K562 (cell line): ENCODE results near the gene SOCS7. TPM values are rescaled to one million over a fixed set of nuclear protein-coding genes. Genes with fewer than 3 reads are reported as not detected.

Experiments
- ATAC-seq: fragments of 200-7000 bp; cut with Tn5 transposase; 3 replicates; pipeline ENCODE4 v1.9.1; 2020; ENCODE audit warnings: moderate library complexity
- BruUV-seq: library from RNA; stranded (reverse); fragments of 400-500 nt; replicated peaks from 2 replicates; lab custom pipeline; 2021; lab: Mats Ljungman, UMichigan
- CTCF ChIA-PET: fragments of 300-600 bp; formaldehyde crosslinking; extraction: SDS; loops from one replicate; lab custom pipeline; 2021; ENCODE audit warnings: low intra/inter-chr PET ratio; lab: Yijun Ruan, JAX
- POLR2A ChIA-PET: fragments of 300-600, 350-650 bp; sonication (Branson Sonifier 250); formaldehyde crosslinking; extraction: SDS; loops from one replicate; lab custom pipeline; 2021; ENCODE audit warnings: antibody characterized with exemption, inconsistent platforms; lab: Yijun Ruan, JAX
- DNase-seq, 4 experiments: peaks; one replicate each; pipeline versions ENCODE4 v3.0.0 to v3.0.0-alpha.2; 2011 to 2018; ENCODE audit warnings: low spot score in 3 of 4, mixed read lengths in 3 of 4; ENCODE audit errors: extremely low read depth in 1 of 4
- FAIRE-seq: peaks from 2 replicates; lab custom pipeline; 2011; peaks lifted over from hg19 to GRCh38; lab: Jason Lieb, UNC
- H2AFZ ChIP-seq: 2 replicates; pipeline ENCODE4 v1.6.0; 2011; ENCODE audit warnings: low read depth, low read length, control low read depth, inconsistent platforms
- H3K27ac ChIP-seq: fragments of 200-600 bp; 3 replicates; pipeline ENCODE4 v1.8.0; 2011; ENCODE audit warnings: low read depth, mild to moderate bottlenecking, control low read depth, inconsistent platforms, low read length, moderate library complexity, mixed read lengths; ENCODE audit errors: extremely low read depth
- H3K27me3 ChIP-seq, 2 experiments: fragments of 300-600 bp in 1 of 2; 2 replicates in 1 of 2; 3 replicates in 1 of 2; pipeline versions ENCODE4 v1.6.0 to v1.8.0; 2011; ENCODE audit warnings: inconsistent platforms in 2 of 2, low read length in 2 of 2, mild to moderate bottlenecking in 1 of 2, mixed read lengths in 1 of 2, moderate library complexity in 1 of 2; ENCODE audit not compliant: control insufficient read depth in 2 of 2, insufficient read depth in 2 of 2
- H3K36me3 ChIP-seq: fragments of 300-600 bp; 3 replicates; pipeline ENCODE4 v1.8.0; 2011; ENCODE audit warnings: mild to moderate bottlenecking, low read length, inconsistent platforms; ENCODE audit not compliant: control insufficient read depth, insufficient read depth
- H3K4me1 ChIP-seq, 2 experiments: fragments of 200-600 bp in 1 of 2; replicated peaks in 1 of 2; 2 replicates in 1 of 2; 3 replicates in 1 of 2; pipeline versions ENCODE4 v1.5.1 to v1.8.0; 2011; ENCODE audit warnings: inconsistent platforms in 2 of 2, low read length in 2 of 2, mild to moderate bottlenecking in 1 of 2, mixed read lengths in 1 of 2, moderate library complexity in 1 of 2; ENCODE audit not compliant: control insufficient read depth in 2 of 2, insufficient read depth in 2 of 2
- H3K4me2 ChIP-seq: 2 replicates; pipeline ENCODE4 v1.6.1; 2011; ENCODE audit warnings: low read length, control low read depth, inconsistent platforms, mixed read lengths; ENCODE audit not compliant: insufficient read depth
- H3K4me3 ChIP-seq: fragments of 200-600 bp; sonication (generic), shearing (Covaris generic); 2 replicates; pipeline ENCODE4 v1.5.1; 2016; ENCODE audit warnings: control low read depth, inconsistent platforms
- H3K79me2 ChIP-seq: fragments of 200-600 bp; 3 replicates; pipeline ENCODE4 v1.8.0; 2011; ENCODE audit warnings: low read length, inconsistent platforms; ENCODE audit not compliant: control insufficient read depth, insufficient read depth
- H3K9ac ChIP-seq, 2 experiments: 2 replicates each; pipeline versions ENCODE4 v1.6.0 to v1.6.1; 2011; ENCODE audit warnings: low read depth in 2 of 2, low read length in 2 of 2, control low read depth in 1 of 2, inconsistent platforms in 1 of 2, mild to moderate bottlenecking in 1 of 2, mixed read lengths in 1 of 2; ENCODE audit not compliant: insufficient read depth in 1 of 2
- H3K9me1 ChIP-seq: one replicate; pipeline ENCODE4 v1.6.0; 2011; ENCODE audit warnings: inconsistent platforms, mild to moderate bottlenecking, low read length, moderate library complexity; ENCODE audit not compliant: control insufficient read depth, insufficient read depth
- H3K9me3 ChIP-seq: replicated peaks from 2 replicates; pipeline ENCODE4 v1.5.1; 2011; ENCODE audit warnings: low read depth, low read length, inconsistent platforms; ENCODE audit not compliant: control insufficient read depth, insufficient read depth
- H4K20me1 ChIP-seq: replicated peaks from 2 replicates; pipeline ENCODE4 v1.6.1; 2011; ENCODE audit warnings: low read length, inconsistent platforms, mixed read lengths; ENCODE audit not compliant: control insufficient read depth, insufficient read depth
- ARID2 ChIP-seq: fragments of 450-650 bp; IDR thresholded peaks from 2 replicates; pipeline ENCODE4 v1.6.1; 2017; ENCODE audit warnings: antibody characterized with exemption, mild to moderate bottlenecking
- CBX8 ChIP-seq: fragments of 200-600 bp; sonication (generic); IDR thresholded peaks from 2 replicates; pipeline ENCODE4 v1.6.1; 2012; ENCODE audit warnings: borderline replicate concordance, mixed run types, low read depth, mild to moderate bottlenecking, moderate library complexity, mixed read lengths, low read length, control low read depth, inconsistent platforms; ENCODE audit not compliant: poor library complexity, severe bottlenecking; ENCODE audit errors: extremely low read depth
- CEBPG ChIP-seq, 3 experiments: fragments of 200-800 bp in 1 of 3; sonication (Bioruptor generic) in 1 of 3; sonication (generic) in 1 of 3; formaldehyde crosslinking in 1 of 3; IDR thresholded peaks in 2 of 3; conservative IDR thresholded peaks in 1 of 3; 2 replicates each; pipeline versions ENCODE4 v1.6.1 to v1.8.0; 2016 to 2022; ENCODE audit warnings: missing compliant biosample characterization in 2 of 3, missing genetic modification characterization in 2 of 3, mild to moderate bottlenecking in 1 of 3, missing genetic modification reagents in 1 of 3
- CTCF ChIP-seq, 3 experiments: IDR thresholded peaks in 2 of 3; conservative IDR thresholded peaks in 1 of 3; 2 replicates each; pipeline ENCODE4 v1.5.1; 2011 to 2012; ENCODE audit warnings: low read length in 3 of 3, mild to moderate bottlenecking in 3 of 3, control low read depth in 2 of 3, improper control_type of control experiment in 1 of 3, inconsistent platforms in 1 of 3, low read depth in 1 of 3, mixed read lengths in 1 of 3, moderate library complexity in 1 of 3; ENCODE audit not compliant: insufficient read depth in 2 of 3
- ESRRA ChIP-seq: fragments of 450-650 bp; IDR thresholded peaks from 2 replicates; pipeline ENCODE4 v1.6.1; 2014; ENCODE audit warnings: low read depth, mild to moderate bottlenecking, moderate library complexity, borderline replicate concordance
- ETV6 ChIP-seq, 3 experiments: fragments of 150-350 bp in 1 of 3; sonication (generic) in 1 of 3; formaldehyde crosslinking in 1 of 3; IDR thresholded peaks; 2 replicates each; pipeline versions ENCODE4 v1.6.1 to v1.8.0; 2014 to 2022; ENCODE audit warnings: borderline replicate concordance in 2 of 3, low read depth in 2 of 3, antibody characterized with exemption in 1 of 3, low read length in 1 of 3, mild to moderate bottlenecking in 1 of 3, missing genetic modification reagents in 1 of 3
- GTF2B ChIP-seq: IDR thresholded peaks from 2 replicates; pipeline ENCODE4 v1.6.1; 2011; ENCODE audit not compliant: insufficient read length; ENCODE audit errors: extremely low read depth
- HCFC1 ChIP-seq: IDR thresholded peaks from 2 replicates; pipeline ENCODE4 v1.6.1; 2012; ENCODE audit warnings: low read depth, low read length, improper control_type of control experiment
- HDGF ChIP-seq: fragments of 450-650 bp; IDR thresholded peaks from 2 replicates; pipeline ENCODE4 v1.6.1; 2016
- RAD21 ChIP-seq, 2 experiments: fragments of 250-450 bp in 1 of 2; fragments of 450-650 bp in 1 of 2; sonication (Bioruptor Pico) in 1 of 2; formaldehyde crosslinking in 1 of 2; IDR thresholded peaks in 1 of 2; conservative IDR thresholded peaks in 1 of 2; 2 replicates each; pipeline versions ENCODE4 v1.4.0 to v1.8.0; 2020 to 2022; ENCODE audit warnings: mild to moderate bottlenecking in 2 of 2, moderate library complexity in 1 of 2
- TCF15 ChIP-seq: fragments of 250-450 bp; sonication (Bioruptor Pico); IDR thresholded peaks from 2 replicates; pipeline ENCODE4 v1.8.0; 2022; ENCODE audit warnings: moderate library complexity, mild to moderate bottlenecking, inconsistent platforms
- XRCC5 ChIP-seq: fragments of 200-400 bp; formaldehyde crosslinking; IDR thresholded peaks from 2 replicates; pipeline ENCODE4 v1.6.1; 2017; ENCODE audit warnings: low read depth, mild to moderate bottlenecking, low read length
- ZNF3 ChIP-seq: fragments of 250-450 bp; sonication (Bioruptor Pico); IDR thresholded peaks from 2 replicates; pipeline ENCODE4 v1.5.0; 2021; ENCODE audit warnings: mild to moderate bottlenecking, moderate library complexity
- WGBS: fragments of 100-300 bp; shearing (Covaris generic); methylation state at CpG from one replicate; pipeline ENCODE4 v1.1.6; 2016; ENCODE audit warnings: low coverage, mixed read lengths; ENCODE audit not compliant: insufficient coverage; ENCODE audit errors: missing lambda C conversion rate; 5-methylcytosine and 5-hydroxymethylcytosine counted together
- in situ Hi-C: fragments of 300-500 bp; cut with MboI; formaldehyde crosslinking; loops from 4 replicates; pipeline ENCODE4 v1.15.0; 2018; ENCODE audit warnings: inconsistent platforms, mixed read lengths
- intact Hi-C: fragments of 100-400 bp; cut with micrococcal nuclease; formaldehyde crosslinking; loops from 2 replicates; pipeline ENCODE4 v1.14.2; 2022
- polyA plus RNA-seq, 8 experiments: library from polyadenylated mRNA; depleted of rRNA in 4 of 8; stranded (reverse) in 5 of 8; unstranded in 3 of 8; fragments of >200 nt; fragmentation: Nextera tagmentation in 2 of 8; fragmentation: Illumina TruSeq in 1 of 8; extraction: Ambion mirVana in 2 of 8; extraction: Trizol in 1 of 8; gene quantifications; 2 replicates each; pipeline versions ENCODE4 v1.2.1 to v1.2.3, GENCODE V29; 2011 to 2014; ENCODE audit warnings: inconsistent platforms in 1 of 8, missing spikeins in 1 of 8
- total RNA-seq, 7 experiments: library from RNA; depleted of rRNA in 6 of 7; stranded (reverse); fragments of >200 nt in 6 of 7; fragmentation: Illumina TruSeq in 2 of 7; extraction: Trizol in 2 of 7; gene quantifications; 2 replicates each; pipeline versions ENCODE4 v1.2.1 to v1.2.3, GENCODE V29; 2011 to 2021; ENCODE audit warnings: low replicate concordance in 1 of 7
- TF ChIP-seq, protein P1 (sequence below): fragments of 450-650 bp; IDR thresholded peaks from 2 replicates; pipeline ENCODE4 v1.6.1; 2018; ENCODE audit warnings: mild to moderate bottlenecking, low read depth; ENCODE audit not compliant: partially characterized antibody

Gene SOCS7
- total and polyA plus RNA-seq, 9 of the 15 experiments (the other 6 are each of a cell fraction or from before 2014, with no cell fraction given) = 0.94 to 14.5 (median 8.2) TPM

- H3K9me3 ChIP-seq = no peaks in the 10 kb centered on the region
- DNase-seq = peak; percentile 74 to 84 (median 80)
- H3K4me1 ChIP-seq = peaks cover 0 to 17% of the 10 kb centered on the region in 2 experiments; a peak in 1 of 5 replicates
- no TSS peak for BruUV-seq
- H4K20me1 ChIP-seq = peaks cover 23% of the 10 kb centered on the region
- H3K27me3 ChIP-seq = peaks cover 70 to 98% of the 10 kb centered on the region in 2 experiments
- in situ Hi-C loops = no loop called here
- no peak overlapping the region for H3K4me3 ChIP-seq
- POLR2A ChIA-PET = interaction anchor here (0.8 to 1.5 kb wide), 4 partner anchors 10 to 55 kb away, joined by 3 to 4 read pairs (median 3); no protein-coding TSS in a partner anchor
- CTCF ChIA-PET = interaction anchor here (0.6 to 2.4 kb wide), 2 partner anchors 81 to 110 kb away, joined by 3 to 20 read pairs; no protein-coding TSS in a partner anchor
- H3K9ac ChIP-seq = no peak overlapping the region
- no peak overlapping the region for H3K27ac ChIP-seq
- intact Hi-C loops = loop anchor here (5.0 kb wide), 1 partner anchor 79 kb away; no protein-coding TSS in a partner anchor
- peak; percentile 92 for ATAC-seq
- no peaks in the 10 kb centered on the region for H3K9me1 ChIP-seq
- H3K36me3 ChIP-seq = no peaks in the 10 kb centered on the region
- WGBS = 21% methylated on average over 9 of the region's 12 CpGs
- no peak overlapping the region for H2AFZ ChIP-seq
- no peak for FAIRE-seq
- no peaks in the 10 kb centered on the region for H3K79me2 ChIP-seq
- H3K4me2 ChIP-seq = no peak overlapping the region
- TF ChIP-seq, protein P1, sequence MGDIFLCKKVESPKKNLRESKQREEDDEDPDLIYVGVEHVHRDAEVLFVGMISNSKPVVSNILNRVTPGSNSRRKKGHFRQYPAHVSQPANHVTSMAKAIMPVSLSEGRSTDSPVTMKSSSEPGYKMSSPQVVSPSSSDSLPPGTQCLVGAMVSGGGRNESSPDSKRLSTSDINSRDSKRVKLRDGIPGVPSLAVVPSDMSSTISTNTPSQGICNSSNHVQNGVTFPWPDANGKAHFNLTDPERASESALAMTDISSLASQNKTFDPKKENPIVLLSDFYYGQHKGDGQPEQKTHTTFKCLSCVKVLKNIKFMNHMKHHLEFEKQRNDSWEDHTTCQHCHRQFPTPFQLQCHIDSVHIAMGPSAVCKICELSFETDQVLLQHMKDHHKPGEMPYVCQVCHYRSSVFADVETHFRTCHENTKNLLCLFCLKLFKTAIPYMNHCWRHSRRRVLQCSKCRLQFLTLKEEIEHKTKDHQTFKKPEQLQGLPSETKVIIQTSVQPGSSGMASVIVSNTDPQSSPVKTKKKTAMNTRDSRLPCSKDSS = no peak
- TF ChIP-seq GTF2B (no peak), ESRRA (0 out of 2 replicates have a peak, but pooled peaks have one; percentile 20), CBX8 (no peak), TCF15 (no peak), RAD21 (CRISPR knock-in tag; conservative IDR thresholded peaks at IDR 0.05 in 1 of 2, IDR thresholded peaks at IDR 0.05 in 1 of 2) (peak in 1 of 2 experiments; percentile 75; a peak in 2 of 4 replicates), HDGF (no peak), ZNF3 (CRISPR knock-in tag) (no peak), XRCC5 (peak; percentile 39; the same call in 1 of the 2 replicates), CTCF (IDR thresholded peaks at IDR 0.05 in 2 of 3, conservative IDR thresholded peaks at IDR 0.05 in 1 of 3; ENCODE audit: insufficient read depth in 2 of 3, low read depth in 1 of 3, low read length in 3 of 3) (peak; percentile 76 to 96 (median 91)), CEBPG (CRISPR knock-in tag; IDR thresholded peaks at IDR 0.05) (no peak), CEBPG (tag; conservative IDR thresholded peaks at IDR 0.05 in 1 of 2, IDR thresholded peaks at IDR 0.05 in 1 of 2) (no peak), HCFC1 (no peak), ARID2 (peak; percentile 71), ETV6 (IDR thresholded peaks at IDR 0.05; ENCODE audit: borderline replicate concordance in 1 of 2, low read depth in 2 of 2, low read length in 1 of 2) (no peak), ETV6 (CRISPR knock-in tag; IDR thresholded peaks at IDR 0.05; ENCODE audit: borderline replicate concordance) (no peak)
Observed at GRCh38 chr17:38333635-38334295, 17.9 kb upstream of the SOCS7 start.
